HG03045 (cell line): ENCODE measurements around the gene MAEL.

Experiments used
- ATAC-seq: cut with Tn5 transposase; IDR thresholded peaks from one replicate; pipeline ENCODE4 v1.9.1; 2021; ENCODE audit warnings: mild to moderate bottlenecking, moderate library complexity; ENCODE audit not compliant: unreplicated experiment

Gene MAEL

GRCh38 chr1:166988974-166989515, at the start of gene MAEL:
MAEL (plus strand) TSS chr1:166989280; CDS start chr1:166989353, 73 bp downstream.
- ATAC-seq = no peak

GRCh38 chr1:166939741-166940375, 49.2 kb upstream of the MAEL start:
- no peak for ATAC-seq

- no peak for ATAC-seq
Observed at GRCh38 chr1:166944186-166944967, 44.7 kb upstream of the MAEL start.

- no peak for ATAC-seq
Observed at GRCh38 chr1:166947398-166948043, 41.6 kb upstream of the MAEL start.

GRCh38 chr1:166948856-166949350, 40.2 kb upstream of the MAEL start:
- ATAC-seq = no peak

- no peak for ATAC-seq
Observed at GRCh38 chr1:166950156-166950555, 38.9 kb upstream of the MAEL start.

GRCh38 chr1:166951050-166951449, 38.0 kb upstream of the MAEL start:
- ATAC-seq = no peak

GRCh38 chr1:166952002-166952746, 36.9 kb upstream of the MAEL start:
- ATAC-seq = no peak

GRCh38 chr1:166953491-166953890, 35.6 kb upstream of the MAEL start:
- no peak for ATAC-seq

- ATAC-seq = no peak
Observed at GRCh38 chr1:166956057-166956850, 32.8 kb upstream of the MAEL start.

- ATAC-seq = no peak
Observed at GRCh38 chr1:166956872-166957271, 32.2 kb upstream of the MAEL start.

GRCh38 chr1:166960858-166961474, 28.1 kb upstream of the MAEL start:
- ATAC-seq = no peak

- peak; percentile 53 for ATAC-seq
Observed at GRCh38 chr1:166969074-166969677, 19.9 kb upstream of the MAEL start.

- ATAC-seq = no peak
Observed at GRCh38 chr1:166971252-166971651, 17.8 kb upstream of the MAEL start.

- ATAC-seq = no peak
Observed at GRCh38 chr1:166972193-166972592, 16.9 kb upstream of the MAEL start.

GRCh38 chr1:166972826-166973225, 16.3 kb upstream of the MAEL start:
- no peak for ATAC-seq

- no peak for ATAC-seq
Observed at GRCh38 chr1:166974647-166975345, 14.3 kb upstream of the MAEL start.

GRCh38 chr1:166975361-166976129, 13.5 kb upstream of the MAEL start, which contains the start of gene ILDR2:
ILDR2 (minus strand) TSS chr1:166975540; CDS start chr1:166975268, 272 bp downstream.
- ATAC-seq = peak; percentile 74
